Neural cell (in vitro differentiated cells): Measurements from ENCODE around the gene NPAS2. TPM values are rescaled to one million over a fixed set of nuclear protein-coding genes. Genes with fewer than 3 reads are reported as not detected.

Experiments
- H2AFZ ChIP-seq: fragments of 200-600, 300-800 bp; sonication (generic), shearing (Covaris generic); 2 replicates; pipeline ENCODE4 v1.6.0; 2014; ENCODE audit warnings: low read depth, mild to moderate bottlenecking, antibody characterized with exemption, low read length, moderate library complexity
- H3F3A ChIP-seq: fragments of 200-600 bp; shearing (Covaris generic); 2 replicates; pipeline ENCODE4 v1.6.1; 2016; ENCODE audit warnings: mild to moderate bottlenecking, moderate library complexity, mixed read lengths, antibody characterized with exemption, low read length; ENCODE audit not compliant: insufficient read depth, poor library complexity, severe bottlenecking
- H3K27ac ChIP-seq: fragments of 200-600, 300-800 bp; sonication (generic), shearing (Covaris generic); 2 replicates; pipeline ENCODE4 v1.5.1; 2014; ENCODE audit warnings: mild to moderate bottlenecking, low read length, moderate library complexity
- H3K27me3 ChIP-seq: fragments of 300-800, 200-600 bp; sonication (generic), shearing (Covaris generic); 2 replicates; pipeline ENCODE4 v1.6.0; 2014; ENCODE audit warnings: mild to moderate bottlenecking, low read depth, low read length, moderate library complexity; ENCODE audit not compliant: insufficient read depth
- H3K36me3 ChIP-seq: fragments of 300-800, 200-600 bp; sonication (generic), shearing (Covaris generic); 2 replicates; pipeline ENCODE4 v1.5.1; 2014; ENCODE audit warnings: mild to moderate bottlenecking, antibody characterized with exemption, low read length, moderate library complexity; ENCODE audit not compliant: insufficient read depth
- H3K4me2 ChIP-seq: fragments of 300-800, 200-600 bp; sonication (generic), shearing (Covaris generic); 2 replicates; pipeline ENCODE4 v1.6.0; 2014; ENCODE audit warnings: mild to moderate bottlenecking, low read length
- H3K4me3 ChIP-seq: fragments of 300-800, 200-600 bp; sonication (generic), shearing (Covaris generic); 2 replicates; pipeline ENCODE4 v1.5.1; 2014; ENCODE audit warnings: mild to moderate bottlenecking, low read length, moderate library complexity
- H3K79me2 ChIP-seq: fragments of 200-600 bp; shearing (Covaris generic); replicated peaks from 2 replicates; pipeline ENCODE4 v1.6.0; 2014; ENCODE audit warnings: mild to moderate bottlenecking, low read length, moderate library complexity; ENCODE audit not compliant: insufficient read depth
- H3K9ac ChIP-seq: fragments of 300-800, 200-600 bp; sonication (generic), shearing (Covaris generic); 2 replicates; pipeline ENCODE4 v1.6.1; 2016; ENCODE audit warnings: mild to moderate bottlenecking, low read length, mixed read lengths
- H3K9me2 ChIP-seq: fragments of 200-600 bp; shearing (Covaris generic); 2 replicates; pipeline ENCODE4 v1.6.1; 2016; ENCODE audit warnings: mild to moderate bottlenecking, low read length, mixed read lengths; ENCODE audit not compliant: insufficient read depth
- H3K9me3 ChIP-seq: fragments of 200-600, 300-800 bp; sonication (generic), shearing (Covaris generic); 2 replicates; pipeline ENCODE4 v1.6.1; 2016; ENCODE audit warnings: mild to moderate bottlenecking, mixed run types, low read length, moderate library complexity, mixed read lengths
- H4K20me1 ChIP-seq: fragments of 200-600 bp; shearing (Covaris generic); 2 replicates; pipeline ENCODE4 v1.6.1; 2016; ENCODE audit warnings: mild to moderate bottlenecking, mixed run types; ENCODE audit not compliant: insufficient read depth
- EP300 ChIP-seq: fragments of 450-650 bp; conservative IDR thresholded peaks from 2 replicates; pipeline ENCODE4 v1.6.1; 2014; ENCODE audit warnings: antibody characterized with exemption, mild to moderate bottlenecking, moderate library complexity; ENCODE audit not compliant: poor library complexity, severe bottlenecking
- EZH2 ChIP-seq: fragments of 200-600, 300-800 bp; shearing (Covaris generic), sonication (generic); IDR thresholded peaks from 2 replicates; pipeline ENCODE4 v1.6.1; 2014; ENCODE audit warnings: antibody characterized with exemption, low read length, borderline replicate concordance, mild to moderate bottlenecking; ENCODE audit not compliant: insufficient read depth, poor library complexity, severe bottlenecking
- MXI1 ChIP-seq: fragments of 450-650 bp; conservative IDR thresholded peaks from 2 replicates; pipeline ENCODE4 v1.6.1; 2014; ENCODE audit warnings: antibody characterized with exemption, mild to moderate bottlenecking; ENCODE audit not compliant: poor library complexity, severe bottlenecking
- POLR2AphosphoS5 ChIP-seq: IDR thresholded peaks from 2 replicates; pipeline ENCODE4 v1.6.1; 2012
- RAD21 ChIP-seq: fragments of 450-650 bp; conservative IDR thresholded peaks from 2 replicates; pipeline ENCODE4 v1.6.1; 2014; ENCODE audit warnings: antibody characterized with exemption, mild to moderate bottlenecking, moderate library complexity
- SMC3 ChIP-seq: fragments of 450-650 bp; conservative IDR thresholded peaks from 2 replicates; pipeline ENCODE4 v1.6.1; 2014; ENCODE audit warnings: antibody characterized with exemption, mild to moderate bottlenecking, moderate library complexity; ENCODE audit not compliant: poor library complexity
- TAF1 ChIP-seq: IDR thresholded peaks from 2 replicates; pipeline ENCODE4 v1.6.1; 2012; ENCODE audit warnings: low read depth
- polyA plus RNA-seq: library from polyadenylated mRNA; depleted of rRNA; stranded (reverse); fragments of >200 nt; gene quantifications from 2 replicates; pipeline ENCODE4 v1.2.3, GENCODE V29; 2014
- TF ChIP-seq, protein P1 (sequence below): IDR thresholded peaks from 2 replicates; pipeline ENCODE4 v1.6.1; 2012; ENCODE audit warnings: borderline replicate concordance
- TF ChIP-seq, protein P2 (sequence below): fragments of 450-650 bp; IDR thresholded peaks from 2 replicates; pipeline ENCODE4 v1.5.1; 2014; ENCODE audit warnings: antibody characterized with exemption, mild to moderate bottlenecking, moderate library complexity; ENCODE audit not compliant: poor library complexity, severe bottlenecking

NPAS2 gene
- polyA plus RNA-seq, 1 donor from 2014 or later = 2.1 TPM

DNA sequence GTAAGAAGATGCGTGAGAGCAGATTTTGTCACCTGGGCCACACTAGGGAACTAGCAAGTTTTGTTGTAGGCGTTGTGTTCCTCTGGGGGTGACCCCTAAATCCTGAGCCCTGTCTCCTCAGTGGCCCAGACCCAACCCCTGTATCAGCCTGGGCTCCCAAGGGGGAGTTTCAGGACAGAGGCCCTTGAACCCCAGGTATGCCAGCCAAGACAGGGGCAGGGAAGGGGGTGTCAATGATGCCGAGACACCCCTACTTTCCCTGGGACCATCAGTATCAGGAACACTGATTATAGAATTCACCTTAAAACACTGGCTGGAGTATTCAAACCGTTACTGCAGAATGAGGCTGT lies 143.1 kb downstream of the NPAS2 start:
- no peaks in the 10 kb centered on the region for H3K9me3 ChIP-seq
- no peak overlapping the region for H3K4me2 ChIP-seq
- H3K27me3 ChIP-seq = no peaks in the 10 kb centered on the region
- H3K4me3 ChIP-seq = no peak overlapping the region
- no peaks in the 10 kb centered on the region for H3K79me2 ChIP-seq
- no peak overlapping the region for H3K27ac ChIP-seq
- H4K20me1 ChIP-seq = no peaks in the 10 kb centered on the region
- no peaks in the 10 kb centered on the region for H3K9me2 ChIP-seq
- no peaks in the 10 kb centered on the region for H3F3A ChIP-seq
- no peak overlapping the region for H2AFZ ChIP-seq
- no peaks in the 10 kb centered on the region for H3K36me3 ChIP-seq
- TF ChIP-seq, protein P1, sequence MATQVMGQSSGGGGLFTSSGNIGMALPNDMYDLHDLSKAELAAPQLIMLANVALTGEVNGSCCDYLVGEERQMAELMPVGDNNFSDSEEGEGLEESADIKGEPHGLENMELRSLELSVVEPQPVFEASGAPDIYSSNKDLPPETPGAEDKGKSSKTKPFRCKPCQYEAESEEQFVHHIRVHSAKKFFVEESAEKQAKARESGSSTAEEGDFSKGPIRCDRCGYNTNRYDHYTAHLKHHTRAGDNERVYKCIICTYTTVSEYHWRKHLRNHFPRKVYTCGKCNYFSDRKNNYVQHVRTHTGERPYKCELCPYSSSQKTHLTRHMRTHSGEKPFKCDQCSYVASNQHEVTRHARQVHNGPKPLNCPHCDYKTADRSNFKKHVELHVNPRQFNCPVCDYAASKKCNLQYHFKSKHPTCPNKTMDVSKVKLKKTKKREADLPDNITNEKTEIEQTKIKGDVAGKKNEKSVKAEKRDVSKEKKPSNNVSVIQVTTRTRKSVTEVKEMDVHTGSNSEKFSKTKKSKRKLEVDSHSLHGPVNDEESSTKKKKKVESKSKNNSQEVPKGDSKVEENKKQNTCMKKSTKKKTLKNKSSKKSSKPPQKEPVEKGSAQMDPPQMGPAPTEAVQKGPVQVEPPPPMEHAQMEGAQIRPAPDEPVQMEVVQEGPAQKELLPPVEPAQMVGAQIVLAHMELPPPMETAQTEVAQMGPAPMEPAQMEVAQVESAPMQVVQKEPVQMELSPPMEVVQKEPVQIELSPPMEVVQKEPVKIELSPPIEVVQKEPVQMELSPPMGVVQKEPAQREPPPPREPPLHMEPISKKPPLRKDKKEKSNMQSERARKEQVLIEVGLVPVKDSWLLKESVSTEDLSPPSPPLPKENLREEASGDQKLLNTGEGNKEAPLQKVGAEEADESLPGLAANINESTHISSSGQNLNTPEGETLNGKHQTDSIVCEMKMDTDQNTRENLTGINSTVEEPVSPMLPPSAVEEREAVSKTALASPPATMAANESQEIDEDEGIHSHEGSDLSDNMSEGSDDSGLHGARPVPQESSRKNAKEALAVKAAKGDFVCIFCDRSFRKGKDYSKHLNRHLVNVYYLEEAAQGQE = no peak
- TF ChIP-seq RAD21 (no peak), EP300 (no peak), POLR2AphosphoS5 (no peak)
- no peak overlapping the region for H3K9ac ChIP-seq

DNA sequence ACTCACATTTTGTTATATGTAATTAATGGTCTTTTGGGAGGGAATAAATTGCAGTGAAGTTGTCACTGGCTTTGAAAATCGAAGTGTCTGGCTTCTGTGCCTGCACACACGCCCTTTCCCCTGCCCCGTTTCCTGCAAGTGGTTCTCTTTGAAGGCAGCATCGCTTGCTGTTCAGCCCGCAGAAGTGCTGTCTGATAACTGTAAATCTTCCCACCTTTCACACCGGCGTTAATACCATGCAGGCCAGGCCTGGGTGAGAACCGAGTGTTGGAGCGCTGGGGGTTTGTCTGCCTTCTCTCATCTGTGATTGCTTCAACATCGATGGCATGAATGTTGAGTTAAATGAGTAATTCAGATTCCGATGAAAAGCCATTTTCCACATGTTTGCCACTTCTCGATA lies 144.3 kb downstream of the NPAS2 start:
- H3K9ac ChIP-seq = no peak overlapping the region
- TF ChIP-seq, protein P1 = no peak
- TF ChIP-seq SMC3 (no peak), RAD21 (no peak), EZH2 (no peak), TAF1 (no peak), EP300 (no peak), POLR2AphosphoS5 (no peak), MXI1 (no peak)
- TF ChIP-seq, protein P2, sequence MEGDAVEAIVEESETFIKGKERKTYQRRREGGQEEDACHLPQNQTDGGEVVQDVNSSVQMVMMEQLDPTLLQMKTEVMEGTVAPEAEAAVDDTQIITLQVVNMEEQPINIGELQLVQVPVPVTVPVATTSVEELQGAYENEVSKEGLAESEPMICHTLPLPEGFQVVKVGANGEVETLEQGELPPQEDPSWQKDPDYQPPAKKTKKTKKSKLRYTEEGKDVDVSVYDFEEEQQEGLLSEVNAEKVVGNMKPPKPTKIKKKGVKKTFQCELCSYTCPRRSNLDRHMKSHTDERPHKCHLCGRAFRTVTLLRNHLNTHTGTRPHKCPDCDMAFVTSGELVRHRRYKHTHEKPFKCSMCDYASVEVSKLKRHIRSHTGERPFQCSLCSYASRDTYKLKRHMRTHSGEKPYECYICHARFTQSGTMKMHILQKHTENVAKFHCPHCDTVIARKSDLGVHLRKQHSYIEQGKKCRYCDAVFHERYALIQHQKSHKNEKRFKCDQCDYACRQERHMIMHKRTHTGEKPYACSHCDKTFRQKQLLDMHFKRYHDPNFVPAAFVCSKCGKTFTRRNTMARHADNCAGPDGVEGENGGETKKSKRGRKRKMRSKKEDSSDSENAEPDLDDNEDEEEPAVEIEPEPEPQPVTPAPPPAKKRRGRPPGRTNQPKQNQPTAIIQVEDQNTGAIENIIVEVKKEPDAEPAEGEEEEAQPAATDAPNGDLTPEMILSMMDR = no peak
- H3K36me3 ChIP-seq = no peaks in the 10 kb centered on the region
- H3K27ac ChIP-seq = no peak overlapping the region
- no peak overlapping the region for H3K4me3 ChIP-seq
- no peak overlapping the region for H3K4me2 ChIP-seq
- H3K9me3 ChIP-seq = no peaks in the 10 kb centered on the region
- H3K9me2 ChIP-seq = no peaks in the 10 kb centered on the region
- no peaks in the 10 kb centered on the region for H4K20me1 ChIP-seq
- H3K27me3 ChIP-seq = no peaks in the 10 kb centered on the region
- H3F3A ChIP-seq = no peaks in the 10 kb centered on the region
- no peaks in the 10 kb centered on the region for H3K79me2 ChIP-seq
- H2AFZ ChIP-seq = no peak overlapping the region
